ENCODE results near the gene FCAR.
"Not testable (repeated sequence)": the region's sequence is repeated elsewhere in the genome, so short reads cannot be mapped to it uniquely, and the experiment has no call there.

FCAR gene

GRCh38 chr19:54894106-54894505 is 20.1 kb downstream of the FCAR start:
- H3K4me1 ChIP-seq (ENCODE audit: control insufficient read depth, insufficient read depth, low read length); H3K36me3 ChIP-seq (ENCODE audit: control insufficient read depth, insufficient read depth, low read length); H3K4me3 ChIP-seq (ENCODE audit: low read depth, low read length); H3K27me3 ChIP-seq (ENCODE audit: control insufficient read depth, insufficient read depth, low read length); H3K9me3 ChIP-seq (ENCODE audit: control insufficient read depth, insufficient read depth, low read length): not testable (repeated sequence)
- Histone ChIP-seq H3K9ac (ENCODE audit: low read depth, low read length) (0 out of 2 replicates have a peak overlapping the region, but pooled peaks have one; percentile 23), H3K27ac (ENCODE audit: low read depth, low read length) (peak overlapping the region; percentile 68)

GRCh38 chr19:54896036-54896435 is 22.0 kb downstream of the FCAR start:
- no peak overlapping the region for H3K27ac ChIP-seq (ENCODE audit: low read depth, low read length)
- H3K36me3 ChIP-seq (ENCODE audit: control insufficient read depth, insufficient read depth, low read length) = no peaks in the 10 kb centered on the region
- H3K9ac ChIP-seq (ENCODE audit: low read depth, low read length) = no peak overlapping the region
- H3K27me3 ChIP-seq (ENCODE audit: control insufficient read depth, insufficient read depth, low read length) = no peaks in the 10 kb centered on the region
- no peaks in the 10 kb centered on the region for H3K4me1 ChIP-seq (ENCODE audit: control insufficient read depth, insufficient read depth, low read length)
- H3K9me3 ChIP-seq (ENCODE audit: control insufficient read depth, insufficient read depth, low read length) = no peaks in the 10 kb centered on the region
- H3K4me3 ChIP-seq (ENCODE audit: low read depth, low read length) = no peak overlapping the region

- H3K4me1 ChIP-seq (ENCODE audit: control insufficient read depth, insufficient read depth, low read length); H3K9ac ChIP-seq (ENCODE audit: low read depth, low read length); H3K27ac ChIP-seq (ENCODE audit: low read depth, low read length); H3K9me3 ChIP-seq (ENCODE audit: control insufficient read depth, insufficient read depth, low read length); H3K4me3 ChIP-seq (ENCODE audit: low read depth, low read length); H3K27me3 ChIP-seq (ENCODE audit: control insufficient read depth, insufficient read depth, low read length); H3K36me3 ChIP-seq (ENCODE audit: control insufficient read depth, insufficient read depth, low read length): not testable (repeated sequence)
Observed at GRCh38 chr19:54898685-54899084, 24.6 kb downstream of the FCAR start.

- H3K36me3 ChIP-seq (ENCODE audit: control insufficient read depth, insufficient read depth, low read length); H3K4me1 ChIP-seq (ENCODE audit: control insufficient read depth, insufficient read depth, low read length); H3K27me3 ChIP-seq (ENCODE audit: control insufficient read depth, insufficient read depth, low read length); H3K9me3 ChIP-seq (ENCODE audit: control insufficient read depth, insufficient read depth, low read length); H3K4me3 ChIP-seq (ENCODE audit: low read depth, low read length); H3K9ac ChIP-seq (ENCODE audit: low read depth, low read length); H3K27ac ChIP-seq (ENCODE audit: low read depth, low read length): not testable (repeated sequence)
Observed at GRCh38 chr19:54899646-54900045, 25.6 kb downstream of the FCAR start.

GRCh38 chr19:54901153-54901552 is 27.1 kb downstream of the FCAR start:
- not testable (repeated sequence) for H3K9ac ChIP-seq (ENCODE audit: low read depth, low read length); H3K9me3 ChIP-seq (ENCODE audit: control insufficient read depth, insufficient read depth, low read length); H3K4me3 ChIP-seq (ENCODE audit: low read depth, low read length); H3K27me3 ChIP-seq (ENCODE audit: control insufficient read depth, insufficient read depth, low read length); H3K27ac ChIP-seq (ENCODE audit: low read depth, low read length); H3K4me1 ChIP-seq (ENCODE audit: control insufficient read depth, insufficient read depth, low read length); H3K36me3 ChIP-seq (ENCODE audit: control insufficient read depth, insufficient read depth, low read length)

- H3K4me3 ChIP-seq (ENCODE audit: low read depth, low read length) = no peak overlapping the region
Observed at GRCh38 chr19:54902061-54902460, 28.0 kb downstream of the FCAR start.

GRCh38 chr19:54903303-54903702 is 29.3 kb downstream of the FCAR start:
- Histone ChIP-seq H3K27me3 (ENCODE audit: control insufficient read depth, insufficient read depth, low read length) (no peaks in the 10 kb centered on the region), H3K36me3 (ENCODE audit: control insufficient read depth, insufficient read depth, low read length) (no peaks in the 10 kb centered on the region), H3K27ac (ENCODE audit: low read depth, low read length) (no peak overlapping the region), H3K4me3 (ENCODE audit: low read depth, low read length) (no peak overlapping the region), H3K9ac (ENCODE audit: low read depth, low read length) (no peak overlapping the region), H3K9me3 (ENCODE audit: control insufficient read depth, insufficient read depth, low read length) (no peaks in the 10 kb centered on the region), H3K4me1 (ENCODE audit: control insufficient read depth, insufficient read depth, low read length) (peaks cover 9% of the 10 kb centered on the region; the same call in 1 of the 2 replicates)

More at GRCh38 chr19:54902061-54902460, 28.0 kb downstream of the FCAR start:
- H3K36me3 ChIP-seq (ENCODE audit: control insufficient read depth, insufficient read depth, low read length) = no peaks in the 10 kb centered on the region
- H3K9me3 ChIP-seq (ENCODE audit: control insufficient read depth, insufficient read depth, low read length) = no peaks in the 10 kb centered on the region
- no peaks in the 10 kb centered on the region for H3K27me3 ChIP-seq (ENCODE audit: control insufficient read depth, insufficient read depth, low read length)
- peaks cover 9% of the 10 kb centered on the region; the same call in 1 of the 2 replicates for H3K4me1 ChIP-seq (ENCODE audit: control insufficient read depth, insufficient read depth, low read length)
- H3K27ac ChIP-seq (ENCODE audit: low read depth, low read length) = no peak overlapping the region
- H3K9ac ChIP-seq (ENCODE audit: low read depth, low read length) = no peak overlapping the region

GRCh38 chr19:54904261-54904660 is 30.2 kb downstream of the FCAR start:
- not testable (repeated sequence) for H3K27ac ChIP-seq (ENCODE audit: low read depth, low read length); H3K36me3 ChIP-seq (ENCODE audit: control insufficient read depth, insufficient read depth, low read length); H3K27me3 ChIP-seq (ENCODE audit: control insufficient read depth, insufficient read depth, low read length); H3K9me3 ChIP-seq (ENCODE audit: control insufficient read depth, insufficient read depth, low read length); H3K4me3 ChIP-seq (ENCODE audit: low read depth, low read length); H3K4me1 ChIP-seq (ENCODE audit: control insufficient read depth, insufficient read depth, low read length); H3K9ac ChIP-seq (ENCODE audit: low read depth, low read length)

GRCh38 chr19:54905421-54905802 is 31.4 kb downstream of the FCAR start:
- H3K9me3 ChIP-seq (ENCODE audit: control insufficient read depth, insufficient read depth, low read length) = no peaks in the 10 kb centered on the region
- H3K9ac ChIP-seq (ENCODE audit: low read depth, low read length) = no peak overlapping the region
- H3K27ac ChIP-seq (ENCODE audit: low read depth, low read length) = no peak overlapping the region
- H3K36me3 ChIP-seq (ENCODE audit: control insufficient read depth, insufficient read depth, low read length) = no peaks in the 10 kb centered on the region
- H3K4me3 ChIP-seq (ENCODE audit: low read depth, low read length) = no peak overlapping the region
- no peaks in the 10 kb centered on the region for H3K27me3 ChIP-seq (ENCODE audit: control insufficient read depth, insufficient read depth, low read length)
- peaks cover 9% of the 10 kb centered on the region; the same call in 1 of the 2 replicates for H3K4me1 ChIP-seq (ENCODE audit: control insufficient read depth, insufficient read depth, low read length)

- no peak within 1 kb of the TSS for H3K9ac ChIP-seq (ENCODE audit: low read depth, low read length)
- H3K4me1 ChIP-seq (ENCODE audit: control insufficient read depth, insufficient read depth, low read length) = peaks cover 9% of the 10 kb centered on the region; the same call in 1 of the 2 replicates
- H3K4me3 ChIP-seq (ENCODE audit: low read depth, low read length) = no peak within 1 kb of the TSS
- no peak within 1 kb of the TSS for H3K27ac ChIP-seq (ENCODE audit: low read depth, low read length)
- H3K9me3 ChIP-seq (ENCODE audit: control insufficient read depth, insufficient read depth, low read length) = no peaks in the 10 kb centered on the region
- no peaks in the 10 kb centered on the region for H3K27me3 ChIP-seq (ENCODE audit: control insufficient read depth, insufficient read depth, low read length)
- no peaks in the 10 kb centered on the region for H3K36me3 ChIP-seq (ENCODE audit: control insufficient read depth, insufficient read depth, low read length)
Observed at GRCh38 chr19:54905803-54906511, 31.9 kb downstream of the FCAR start, which contains the start of gene NCR1. TSS of gene NCR1 (plus strand) at chr19:54906148. CDS start at chr19:54906188, 40 bp downstream.

- Histone ChIP-seq H3K9ac (ENCODE audit: low read depth, low read length) (no peak overlapping the region), H3K4me3 (ENCODE audit: low read depth, low read length) (no peak overlapping the region), H3K27ac (ENCODE audit: low read depth, low read length) (no peak overlapping the region)
Observed at GRCh38 chr19:54906819-54907218, 32.8 kb downstream of the FCAR start.

More at GRCh38 chr19:54906819-54907218, 32.8 kb downstream of the FCAR start:
- H3K36me3 ChIP-seq (ENCODE audit: control insufficient read depth, insufficient read depth, low read length) = no peaks in the 10 kb centered on the region
- peaks cover 9% of the 10 kb centered on the region; the same call in 1 of the 2 replicates for H3K4me1 ChIP-seq (ENCODE audit: control insufficient read depth, insufficient read depth, low read length)
- no peaks in the 10 kb centered on the region for H3K27me3 ChIP-seq (ENCODE audit: control insufficient read depth, insufficient read depth, low read length)
- no peaks in the 10 kb centered on the region for H3K9me3 ChIP-seq (ENCODE audit: control insufficient read depth, insufficient read depth, low read length)

Measured in HUES48 (cell line).